ENCODE results near the gene SLC2A4RG. TPM values are rescaled to one million over a fixed set of nuclear protein-coding genes. Genes with fewer than 3 reads are reported as not detected.
A peak's percentile ranks its signal among the peaks of the same experiment; 100 is the strongest.

The SLC2A4RG gene, protein sequence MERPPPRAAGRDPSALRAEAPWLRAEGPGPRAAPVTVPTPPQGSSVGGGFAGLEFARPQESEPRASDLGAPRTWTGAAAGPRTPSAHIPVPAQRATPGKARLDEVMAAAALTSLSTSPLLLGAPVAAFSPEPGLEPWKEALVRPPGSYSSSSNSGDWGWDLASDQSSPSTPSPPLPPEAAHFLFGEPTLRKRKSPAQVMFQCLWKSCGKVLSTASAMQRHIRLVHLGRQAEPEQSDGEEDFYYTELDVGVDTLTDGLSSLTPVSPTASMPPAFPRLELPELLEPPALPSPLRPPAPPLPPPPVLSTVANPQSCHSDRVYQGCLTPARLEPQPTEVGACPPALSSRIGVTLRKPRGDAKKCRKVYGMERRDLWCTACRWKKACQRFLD
- 10 to 100 TPM; 44.9 to 65.0 (median 50.6) TPM for total RNA-seq
- long read RNA-seq, donor 1, transcript SLC2A4RG-208 (2 exons, 502 nt): minor isoform, 5 of 95 reads
- long read RNA-seq, donor 1, transcript SLC2A4RG-201 (8 exons, 1,731 nt): major isoform, 61 of 95 reads
- long read RNA-seq, donor 1, partial matches to known transcripts: 20 of 95 reads
- long read RNA-seq, donor 1, other reads (novel, unspliced or antisense): 9 of 95 reads
- long read RNA-seq, donor 2, partial matches to known transcripts: 1 of 2 reads
- long read RNA-seq, donor 2, other reads (novel, unspliced or antisense): 0 of 2 reads

DNA sequence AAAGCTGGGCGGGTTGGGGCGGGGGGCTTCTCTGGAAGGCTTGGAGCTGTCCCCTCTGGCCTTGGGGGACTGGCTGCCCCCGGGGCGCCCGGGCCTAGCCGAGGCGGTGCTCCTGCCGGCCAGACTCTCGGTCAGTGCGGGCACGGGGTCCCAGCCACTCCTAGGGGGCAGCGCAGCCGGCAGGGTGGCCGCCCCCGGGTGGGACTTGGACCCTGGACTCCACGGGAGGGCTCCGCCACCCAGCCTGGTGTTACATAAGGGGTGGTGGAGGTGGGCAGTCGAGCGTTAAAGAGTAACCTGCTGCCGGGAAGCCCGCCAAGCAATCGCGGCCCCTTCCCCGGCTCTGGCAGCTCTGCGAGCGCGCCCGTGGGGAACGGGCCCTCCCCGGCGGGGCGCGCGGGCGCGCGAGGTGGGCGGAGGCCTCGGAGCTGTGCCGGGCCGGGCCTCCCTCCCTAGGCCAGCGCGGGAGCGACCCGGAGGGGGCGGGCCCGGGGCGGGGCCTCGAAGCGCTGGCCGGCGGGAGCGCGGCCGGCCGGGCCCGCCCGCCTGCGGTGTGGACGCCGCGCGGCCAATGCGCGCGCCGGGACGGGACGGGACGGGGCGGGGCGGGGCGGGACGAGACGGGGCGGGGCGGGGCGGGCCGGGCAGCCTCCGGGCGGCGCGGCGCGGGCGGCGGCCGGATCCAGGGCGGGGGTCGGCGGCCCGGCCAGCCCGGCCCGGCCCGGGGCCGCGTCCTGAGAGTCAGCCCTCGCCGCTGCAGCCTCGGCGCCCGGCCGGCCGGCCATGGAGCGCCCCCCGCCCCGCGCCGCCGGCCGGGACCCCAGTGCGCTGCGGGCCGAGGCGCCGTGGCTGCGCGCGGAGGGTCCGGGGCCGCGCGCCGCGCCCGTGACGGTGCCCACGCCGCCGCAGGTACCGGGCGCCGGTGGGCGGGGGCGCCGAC lies at the start of gene SLC2A4RG:
SLC2A4RG (plus strand) TSS at position 647 of the 940 bp plus-strand sequence; CDS start at position 784, 137 bp downstream.
- no peak for TF ChIP-seq CTCF (IDR thresholded peaks at IDR 0.05)
- no peaks in the 10 kb centered on the region for H3K9me3 ChIP-seq
- peaks cover 43% of the 10 kb centered on the region for H3K4me1 ChIP-seq (ENCODE audit: low read depth)
- DNase-seq: peak; percentile 82 to 90 (median 87)
- H3K4me3 ChIP-seq: peak within 1 kb of the TSS; percentile 11
- ATAC-seq: peak; percentile 73
- intact Hi-C loops (cut with DNase I, micrococcal nuclease): no loop called here
- peaks cover 3% of the 10 kb centered on the region for H3K36me3 ChIP-seq (ENCODE audit: low read depth)

DNA sequence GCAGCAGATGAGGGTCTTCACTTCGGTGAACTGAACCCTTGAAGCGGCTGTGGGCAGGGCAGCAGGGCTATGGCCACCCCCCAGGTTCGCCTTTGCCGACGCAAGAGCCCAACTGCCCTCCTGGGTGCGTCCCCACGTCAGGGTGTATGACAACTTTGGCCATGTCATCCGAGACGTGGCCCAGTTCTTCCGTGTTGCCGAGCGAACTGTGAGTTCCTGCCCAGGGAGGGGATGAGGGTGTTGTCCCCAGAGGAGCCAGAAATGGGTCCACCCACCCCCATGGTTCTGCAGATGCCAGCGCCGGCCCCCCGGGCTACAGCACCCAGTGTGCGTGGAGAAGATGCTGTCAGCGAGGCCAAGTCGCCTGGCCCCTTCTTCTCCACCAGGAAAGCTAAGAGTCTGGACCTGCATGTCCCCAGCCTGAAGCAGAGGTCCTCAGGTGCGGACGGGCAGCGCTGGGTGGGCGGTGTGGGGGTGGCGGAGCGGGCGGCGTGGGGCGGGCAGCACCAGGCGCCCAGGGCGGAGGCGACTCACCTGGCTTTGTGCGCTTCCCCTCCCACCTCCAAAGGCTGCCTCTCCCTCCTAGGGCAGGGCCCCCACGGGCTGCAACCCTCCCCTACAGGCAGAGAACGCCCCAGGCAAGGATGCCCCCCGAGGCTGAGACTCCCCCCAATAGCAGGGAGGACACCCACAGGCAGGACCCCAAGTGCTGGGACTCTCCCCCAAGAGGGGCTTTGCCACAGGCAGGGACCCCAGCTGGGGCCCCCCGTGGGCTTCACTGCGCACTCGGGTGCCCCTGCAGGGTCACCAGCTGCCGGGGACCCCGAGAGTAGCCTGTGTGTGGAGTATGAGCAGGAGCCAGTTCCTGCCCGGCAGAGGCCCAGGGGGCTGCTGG lies 49.3 kb upstream of the SLC2A4RG start:
- intact Hi-C loops (cut with DNase I, micrococcal nuclease): no loop called here
- peak in 1 of 3 donors; percentile 68 for DNase-seq
- TF ChIP-seq CTCF (IDR thresholded peaks at IDR 0.05): no peak
- H3K9me3 ChIP-seq: no peaks in the 10 kb centered on the region
- no peak overlapping the region for H3K4me3 ChIP-seq
- no peaks in the 10 kb centered on the region for H3K36me3 ChIP-seq (ENCODE audit: low read depth)
- peak; percentile 39 for ATAC-seq
- H3K4me1 ChIP-seq (ENCODE audit: low read depth): peaks cover 49% of the 10 kb centered on the region

DNA sequence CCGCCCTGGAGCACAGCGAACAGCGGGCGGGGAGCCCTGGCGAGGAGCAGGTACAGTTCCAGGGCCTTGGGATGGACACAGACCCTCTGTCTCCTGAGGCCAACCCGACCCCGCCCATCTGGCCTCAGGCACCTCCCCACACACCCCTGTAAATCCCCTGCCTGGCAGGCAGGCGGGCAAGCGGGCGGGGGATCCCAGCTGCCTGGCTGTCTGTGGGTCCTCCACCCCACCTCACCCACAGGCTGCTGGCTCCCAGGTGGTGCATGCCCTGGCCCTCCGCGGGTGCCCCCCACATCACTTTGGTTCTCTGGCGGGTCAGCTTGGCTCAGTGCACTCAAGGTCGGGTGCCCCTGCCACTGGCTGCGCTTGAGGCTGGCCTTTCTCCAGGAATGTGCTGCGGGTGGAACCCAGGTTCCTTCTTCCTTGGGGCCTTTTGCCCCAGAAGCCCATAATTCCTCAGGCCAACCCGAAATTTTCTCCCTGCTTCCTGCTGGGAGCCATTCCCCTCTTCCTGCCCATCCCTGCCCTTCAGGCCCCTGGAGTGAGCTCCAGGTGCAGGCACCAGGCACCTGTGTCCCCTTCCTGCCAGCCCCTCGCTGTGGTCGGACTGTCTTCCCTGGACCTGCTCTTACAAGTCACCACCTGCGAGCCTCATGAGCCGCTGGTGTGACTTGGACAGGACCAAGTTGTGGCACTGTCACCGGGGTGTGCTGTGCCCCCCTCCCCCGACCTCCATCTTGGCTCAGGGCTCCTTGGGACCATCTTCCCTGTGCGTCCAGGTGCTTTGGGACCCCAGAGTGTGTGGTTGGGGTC lies 48.5 kb upstream of the SLC2A4RG start:
- intact Hi-C loops (cut with DNase I, micrococcal nuclease): no loop called here
- no peaks in the 10 kb centered on the region for H3K36me3 ChIP-seq (ENCODE audit: low read depth)
- peaks cover 51% of the 10 kb centered on the region for H3K4me1 ChIP-seq (ENCODE audit: low read depth)
- no peaks in the 10 kb centered on the region for H3K9me3 ChIP-seq
- TF ChIP-seq CTCF (IDR thresholded peaks at IDR 0.05): no peak
- DNase-seq (peak in 2 of 3 donors; percentile 50 to 70), ATAC-seq (peak; percentile 16)
- no peak overlapping the region for H3K4me3 ChIP-seq

GRCh38 chr20:63691711-63692435 lies 47.7 kb upstream of the SLC2A4RG start:
- peaks cover 53% of the 10 kb centered on the region for H3K4me1 ChIP-seq (ENCODE audit: low read depth)
- intact Hi-C loops (cut with DNase I, micrococcal nuclease): no loop called here
- no peak for TF ChIP-seq CTCF (IDR thresholded peaks at IDR 0.05)
- no peaks in the 10 kb centered on the region for H3K36me3 ChIP-seq (ENCODE audit: low read depth)
- DNase-seq (peak in 2 of 3 donors; percentile 66 to 81), ATAC-seq (peak; percentile 31)
- H3K9me3 ChIP-seq: no peaks in the 10 kb centered on the region
- no peak overlapping the region for H3K4me3 ChIP-seq
